K562 (cell line): ENCODE measurements around the gene MYH6. TPM values are rescaled to one million over a fixed set of nuclear protein-coding genes. Genes with fewer than 3 reads are reported as not detected.
"Not testable (repeated sequence)": the region's sequence is repeated elsewhere in the genome, so short reads cannot be mapped to it uniquely, and the experiment has no call there.

Experiments
- ATAC-seq: fragments of 200-7000 bp; cut with Tn5 transposase; 3 replicates; pipeline ENCODE4 v1.9.1; 2020; ENCODE audit warnings: moderate library complexity
- BruUV-seq: library from RNA; stranded (reverse); fragments of 400-500 nt; replicated peaks from 2 replicates; lab custom pipeline; 2021; lab: Mats Ljungman, UMichigan
- CTCF ChIA-PET: fragments of 300-600 bp; formaldehyde crosslinking; extraction: SDS; loops from one replicate; lab custom pipeline; 2021; ENCODE audit warnings: low intra/inter-chr PET ratio; lab: Yijun Ruan, JAX
- POLR2A ChIA-PET: fragments of 300-600, 350-650 bp; sonication (Branson Sonifier 250); formaldehyde crosslinking; extraction: SDS; loops from one replicate; lab custom pipeline; 2021; ENCODE audit warnings: antibody characterized with exemption, inconsistent platforms; lab: Yijun Ruan, JAX
- DNase-seq, 4 experiments: peaks; one replicate each; pipeline versions ENCODE4 v3.0.0 to v3.0.0-alpha.2; 2011 to 2018; ENCODE audit warnings: low spot score in 3 of 4, mixed read lengths in 3 of 4; ENCODE audit errors: extremely low read depth in 1 of 4
- FAIRE-seq: peaks from 2 replicates; lab custom pipeline; 2011; peaks lifted over from hg19 to GRCh38; lab: Jason Lieb, UNC
- H2AFZ ChIP-seq: 2 replicates; pipeline ENCODE4 v1.6.0; 2011; ENCODE audit warnings: low read depth, low read length, control low read depth, inconsistent platforms
- H3K27ac ChIP-seq: fragments of 200-600 bp; 3 replicates; pipeline ENCODE4 v1.8.0; 2011; ENCODE audit warnings: low read depth, mild to moderate bottlenecking, control low read depth, inconsistent platforms, low read length, moderate library complexity, mixed read lengths; ENCODE audit errors: extremely low read depth
- H3K27me3 ChIP-seq, 2 experiments: fragments of 300-600 bp in 1 of 2; 2 replicates in 1 of 2; 3 replicates in 1 of 2; pipeline versions ENCODE4 v1.6.0 to v1.8.0; 2011; ENCODE audit warnings: inconsistent platforms in 2 of 2, low read length in 2 of 2, mild to moderate bottlenecking in 1 of 2, mixed read lengths in 1 of 2, moderate library complexity in 1 of 2; ENCODE audit not compliant: control insufficient read depth in 2 of 2, insufficient read depth in 2 of 2
- H3K36me3 ChIP-seq: fragments of 300-600 bp; 3 replicates; pipeline ENCODE4 v1.8.0; 2011; ENCODE audit warnings: mild to moderate bottlenecking, low read length, inconsistent platforms; ENCODE audit not compliant: control insufficient read depth, insufficient read depth
- H3K4me1 ChIP-seq, 2 experiments: fragments of 200-600 bp in 1 of 2; replicated peaks in 1 of 2; 2 replicates in 1 of 2; 3 replicates in 1 of 2; pipeline versions ENCODE4 v1.5.1 to v1.8.0; 2011; ENCODE audit warnings: inconsistent platforms in 2 of 2, low read length in 2 of 2, mild to moderate bottlenecking in 1 of 2, mixed read lengths in 1 of 2, moderate library complexity in 1 of 2; ENCODE audit not compliant: control insufficient read depth in 2 of 2, insufficient read depth in 2 of 2
- H3K4me2 ChIP-seq: 2 replicates; pipeline ENCODE4 v1.6.1; 2011; ENCODE audit warnings: low read length, control low read depth, inconsistent platforms, mixed read lengths; ENCODE audit not compliant: insufficient read depth
- H3K4me3 ChIP-seq: fragments of 200-600 bp; sonication (generic), shearing (Covaris generic); 2 replicates; pipeline ENCODE4 v1.5.1; 2016; ENCODE audit warnings: control low read depth, inconsistent platforms
- H3K79me2 ChIP-seq: fragments of 200-600 bp; 3 replicates; pipeline ENCODE4 v1.8.0; 2011; ENCODE audit warnings: low read length, inconsistent platforms; ENCODE audit not compliant: control insufficient read depth, insufficient read depth
- H3K9ac ChIP-seq, 2 experiments: 2 replicates each; pipeline versions ENCODE4 v1.6.0 to v1.6.1; 2011; ENCODE audit warnings: low read depth in 2 of 2, low read length in 2 of 2, control low read depth in 1 of 2, inconsistent platforms in 1 of 2, mild to moderate bottlenecking in 1 of 2, mixed read lengths in 1 of 2; ENCODE audit not compliant: insufficient read depth in 1 of 2
- H3K9me1 ChIP-seq: one replicate; pipeline ENCODE4 v1.6.0; 2011; ENCODE audit warnings: inconsistent platforms, mild to moderate bottlenecking, low read length, moderate library complexity; ENCODE audit not compliant: control insufficient read depth, insufficient read depth
- H3K9me3 ChIP-seq: replicated peaks from 2 replicates; pipeline ENCODE4 v1.5.1; 2011; ENCODE audit warnings: low read depth, low read length, inconsistent platforms; ENCODE audit not compliant: control insufficient read depth, insufficient read depth
- H4K20me1 ChIP-seq: replicated peaks from 2 replicates; pipeline ENCODE4 v1.6.1; 2011; ENCODE audit warnings: low read length, inconsistent platforms, mixed read lengths; ENCODE audit not compliant: control insufficient read depth, insufficient read depth
- ZNF778 ChIP-seq: fragments of 450-650 bp; formaldehyde crosslinking; IDR thresholded peaks from 2 replicates; pipeline ENCODE4 v1.4.0; 2020; ENCODE audit warnings: mild to moderate bottlenecking, moderate library complexity
- WGBS: fragments of 100-300 bp; shearing (Covaris generic); methylation state at CpG from one replicate; pipeline ENCODE4 v1.1.6; 2016; ENCODE audit warnings: low coverage, mixed read lengths; ENCODE audit not compliant: insufficient coverage; ENCODE audit errors: missing lambda C conversion rate; 5-methylcytosine and 5-hydroxymethylcytosine counted together
- in situ Hi-C: fragments of 300-500 bp; cut with MboI; formaldehyde crosslinking; loops from 4 replicates; pipeline ENCODE4 v1.15.0; 2018; ENCODE audit warnings: inconsistent platforms, mixed read lengths
- intact Hi-C: fragments of 100-400 bp; cut with micrococcal nuclease; formaldehyde crosslinking; loops from 2 replicates; pipeline ENCODE4 v1.14.2; 2022
- polyA plus RNA-seq, 8 experiments: library from polyadenylated mRNA; depleted of rRNA in 4 of 8; stranded (reverse) in 5 of 8; unstranded in 3 of 8; fragments of >200 nt; fragmentation: Nextera tagmentation in 2 of 8; fragmentation: Illumina TruSeq in 1 of 8; extraction: Ambion mirVana in 2 of 8; extraction: Trizol in 1 of 8; gene quantifications; 2 replicates each; pipeline versions ENCODE4 v1.2.1 to v1.2.3, GENCODE V29; 2011 to 2014; ENCODE audit warnings: inconsistent platforms in 1 of 8, missing spikeins in 1 of 8
- total RNA-seq, 7 experiments: library from RNA; depleted of rRNA in 6 of 7; stranded (reverse); fragments of >200 nt in 6 of 7; fragmentation: Illumina TruSeq in 2 of 7; extraction: Trizol in 2 of 7; gene quantifications; 2 replicates each; pipeline versions ENCODE4 v1.2.1 to v1.2.3, GENCODE V29; 2011 to 2021; ENCODE audit warnings: low replicate concordance in 1 of 7
- TF ChIP-seq, protein P1 (sequence below): sonication (generic); formaldehyde crosslinking; IDR thresholded peaks from 2 replicates; pipeline ENCODE4 v1.8.1; 2023; ENCODE audit warnings: mild to moderate bottlenecking, missing genetic modification reagents

Gene MYH6
- total and polyA plus RNA-seq, 9 of the 15 experiments (the other 6 are each of a cell fraction or from before 2014, with no cell fraction given), result not detected

GRCh38 chr14:23418021-23418420, 9.9 kb upstream of the MYH6 start:
- CTCF ChIA-PET, result no interaction called here
- intact Hi-C loops, result no loop called here
- no peaks in the 10 kb centered on the region for H4K20me1 ChIP-seq

DNA sequence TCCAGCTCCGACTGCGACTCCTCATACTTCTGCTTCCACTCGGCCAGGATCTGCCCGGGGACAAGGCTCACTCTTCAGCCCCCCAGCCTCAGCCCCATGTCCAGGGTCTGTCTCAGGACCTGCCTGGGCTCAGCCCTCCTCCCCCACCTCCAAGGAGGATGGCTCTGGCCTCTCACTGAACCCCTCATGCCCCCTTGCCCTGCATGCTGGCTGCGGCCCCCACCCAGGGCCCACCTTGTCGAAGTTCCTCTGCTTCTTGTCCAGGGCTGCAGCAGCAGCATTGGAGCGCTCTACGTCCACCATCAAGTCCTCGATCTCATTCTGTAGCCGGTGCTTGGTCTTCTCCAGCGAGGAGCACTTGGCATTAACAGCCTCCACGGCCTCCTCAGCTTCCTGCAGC, 9.2 kb upstream of the MYH6 start:
- H3K9ac ChIP-seq, BruUV-seq, H4K20me1 ChIP-seq, ATAC-seq, CTCF ChIA-PET, intact Hi-C loops, H3K4me1 ChIP-seq, H3K79me2 ChIP-seq, H3K4me2 ChIP-seq, POLR2A ChIA-PET, FAIRE-seq, H3K9me1 ChIP-seq, H3K27ac ChIP-seq, H3K36me3 ChIP-seq, H2AFZ ChIP-seq, H3K4me3 ChIP-seq, in situ Hi-C loops, H3K9me3 ChIP-seq, DNase-seq: not testable (repeated sequence)
- WGBS, result under 1% methylated on average over 12 of the region's 12 CpGs
- peaks cover 21 to 74% of the 10 kb centered on the region in 2 experiments; a peak in 4 of 5 replicates for H3K27me3 ChIP-seq

More at GRCh38 chr14:23418021-23418420, 9.9 kb upstream of the MYH6 start:
- BruUV-seq, result no TSS peak
- no peaks in the 10 kb centered on the region for H3K9me3 ChIP-seq
- no peaks in the 10 kb centered on the region; a peak in 1 of 5 replicates for H3K4me1 ChIP-seq
- no peak overlapping the region for H3K27ac ChIP-seq
- H3K4me3 ChIP-seq, result no peak overlapping the region
- TF ChIP-seq ZNF778, result no peak
- TF ChIP-seq, protein P1, sequence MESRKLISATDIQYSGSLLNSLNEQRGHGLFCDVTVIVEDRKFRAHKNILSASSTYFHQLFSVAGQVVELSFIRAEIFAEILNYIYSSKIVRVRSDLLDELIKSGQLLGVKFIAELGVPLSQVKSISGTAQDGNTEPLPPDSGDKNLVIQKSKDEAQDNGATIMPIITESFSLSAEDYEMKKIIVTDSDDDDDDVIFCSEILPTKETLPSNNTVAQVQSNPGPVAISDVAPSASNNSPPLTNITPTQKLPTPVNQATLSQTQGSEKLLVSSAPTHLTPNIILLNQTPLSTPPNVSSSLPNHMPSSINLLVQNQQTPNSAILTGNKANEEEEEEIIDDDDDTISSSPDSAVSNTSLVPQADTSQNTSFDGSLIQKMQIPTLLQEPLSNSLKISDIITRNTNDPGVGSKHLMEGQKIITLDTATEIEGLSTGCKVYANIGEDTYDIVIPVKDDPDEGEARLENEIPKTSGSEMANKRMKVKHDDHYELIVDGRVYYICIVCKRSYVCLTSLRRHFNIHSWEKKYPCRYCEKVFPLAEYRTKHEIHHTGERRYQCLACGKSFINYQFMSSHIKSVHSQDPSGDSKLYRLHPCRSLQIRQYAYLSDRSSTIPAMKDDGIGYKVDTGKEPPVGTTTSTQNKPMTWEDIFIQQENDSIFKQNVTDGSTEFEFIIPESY (CRISPR knock-in tag), result no peak
- H3K27me3 ChIP-seq, result peaks cover 21 to 67% of the 10 kb centered on the region in 2 experiments; a peak in 4 of 5 replicates
- no peak overlapping the region for H2AFZ ChIP-seq
- H3K79me2 ChIP-seq, result no peaks in the 10 kb centered on the region
- POLR2A ChIA-PET, result no interaction called here
- in situ Hi-C loops, result no loop called here
- FAIRE-seq, result no peak
- H3K9ac ChIP-seq, result no peak overlapping the region
- no peak for ATAC-seq
- no peak overlapping the region for H3K4me2 ChIP-seq
- no peaks in the 10 kb centered on the region for H3K36me3 ChIP-seq
- 2% methylated on average over 7 of the region's 21 CpGs for WGBS
- DNase-seq, result no peak
- H3K9me1 ChIP-seq, result no peaks in the 10 kb centered on the region
